Right atrium auricular region (tissue), 2 donors: Measurements from ENCODE around the gene PPEF1. TPM values are rescaled to one million over a fixed set of nuclear protein-coding genes. Genes with fewer than 3 reads are reported as not detected.

ENCODE experiments used
- DNase-seq: peaks from one replicate; pipeline ENCODE4 v3.0.0-alpha.2; 2019; ENCODE audit warnings: low spot score
- H3K27ac ChIP-seq, 2 donors: fragments of 200-600 bp; sonication (generic); 1 replicate in 1 of 2; 2 replicates in 1 of 2; pipeline ENCODE4 v1.5.1; 2016 to 2019
- H3K27me3 ChIP-seq, 2 donors: fragments of 200-600 bp; sonication (generic); one replicate each; pipeline versions ENCODE4 v1.5.1 to v1.6.0; 2017 to 2019
- H3K36me3 ChIP-seq: fragments of 200-600 bp; sonication (generic); one replicate; pipeline ENCODE4 v1.5.1; 2016
- H3K4me1 ChIP-seq, 2 donors: fragments of 200-600 bp; sonication (generic); one replicate each; pipeline versions ENCODE4 v1.5.1 to v1.6.0; 2017 to 2019
- H3K4me3 ChIP-seq, 2 donors: fragments of 200-600 bp; sonication (generic); 1 replicate in 1 of 2; 2 replicates in 1 of 2; pipeline ENCODE4 v1.5.1; 2017 to 2019; ENCODE audit warnings: mild to moderate bottlenecking in 1 of 2, moderate library complexity in 1 of 2
- H3K9me3 ChIP-seq, 2 donors: fragments of 200-600 bp; sonication (generic); one replicate each; pipeline ENCODE4 v1.5.1; 2019
- CTCF ChIP-seq, 2 donors: fragments of 200-600 bp; sonication (generic); IDR thresholded peaks; one replicate each; pipeline ENCODE4 v1.5.1; 2019; ENCODE audit warnings: antibody characterized with exemption in 2 of 2
- total RNA-seq, 2 donors: library from RNA; depleted of rRNA; stranded (reverse); fragments of >200 nt; gene quantifications; one replicate each; pipeline ENCODE4 v1.1.0, GENCODE V29; 2016

Gene PPEF1
- total RNA-seq, 2 donors from 2014 or later: 0.78 to 1.1 TPM

GRCh38 chrX:18792828-18793227, 85.4 kb downstream of the PPEF1 start:
- Histone ChIP-seq H3K4me1 (no peaks in the 10 kb centered on the region), H3K36me3 (no peaks in the 10 kb centered on the region), H3K27ac (no peak overlapping the region), H3K27me3 (no peaks in the 10 kb centered on the region), H3K4me3 (no peak overlapping the region), H3K9me3 (no peaks in the 10 kb centered on the region)
- no peak for DNase-seq
- no peak for TF ChIP-seq CTCF (IDR thresholded peaks at IDR 0.05)

- Histone ChIP-seq H3K27ac (no peak overlapping the region), H3K36me3 (no peaks in the 10 kb centered on the region), H3K4me1 (no peaks in the 10 kb centered on the region), H3K27me3 (no peaks in the 10 kb centered on the region), H3K4me3 (no peak overlapping the region), H3K9me3 (no peaks in the 10 kb centered on the region)
- no peak for TF ChIP-seq CTCF (IDR thresholded peaks at IDR 0.05)
- DNase-seq: no peak
These were observed 86.2 kb downstream of the PPEF1 start for GRCh38 chrX:18793601-18794089.

- no peak for DNase-seq
- H3K4me3 ChIP-seq: no peak overlapping the region
- H3K27ac ChIP-seq: no peak overlapping the region
- H3K27me3 ChIP-seq: no peaks in the 10 kb centered on the region
- no peaks in the 10 kb centered on the region for H3K9me3 ChIP-seq
- no peaks in the 10 kb centered on the region for H3K36me3 ChIP-seq
- H3K4me1 ChIP-seq: no peaks in the 10 kb centered on the region
- TF ChIP-seq CTCF (IDR thresholded peaks at IDR 0.05): no peak
These were observed 89.7 kb downstream of the PPEF1 start for GRCh38 chrX:18797141-18797540.

- H3K27me3 ChIP-seq: no peaks in the 10 kb centered on the region
- no peak for TF ChIP-seq CTCF (IDR thresholded peaks at IDR 0.05)
- no peaks in the 10 kb centered on the region for H3K4me1 ChIP-seq
- no peaks in the 10 kb centered on the region for H3K9me3 ChIP-seq
- no peak for DNase-seq
- no peaks in the 10 kb centered on the region for H3K36me3 ChIP-seq
- H3K4me3 ChIP-seq: no peak overlapping the region
- no peak overlapping the region for H3K27ac ChIP-seq
These were observed 92.5 kb downstream of the PPEF1 start for GRCh38 chrX:18799911-18800310.

- DNase-seq: no peak
- H3K4me3 ChIP-seq: no peak overlapping the region
- H3K9me3 ChIP-seq: no peaks in the 10 kb centered on the region
- no peaks in the 10 kb centered on the region for H3K4me1 ChIP-seq
- no peaks in the 10 kb centered on the region for H3K36me3 ChIP-seq
- H3K27me3 ChIP-seq: no peaks in the 10 kb centered on the region
- no peak for TF ChIP-seq CTCF (IDR thresholded peaks at IDR 0.05)
- H3K27ac ChIP-seq: no peak overlapping the region
These were observed 102.2 kb downstream of the PPEF1 start for GRCh38 chrX:18809641-18810040.

- Histone ChIP-seq H3K9me3 (no peaks in the 10 kb centered on the region), H3K27ac (no peak overlapping the region), H3K4me1 (no peaks in the 10 kb centered on the region), H3K36me3 (no peaks in the 10 kb centered on the region), H3K27me3 (no peaks in the 10 kb centered on the region), H3K4me3 (no peak overlapping the region)
- DNase-seq: no peak
- no peak for TF ChIP-seq CTCF (IDR thresholded peaks at IDR 0.05)
These were observed 103.0 kb downstream of the PPEF1 start for GRCh38 chrX:18810416-18810815.
